HepG2 (cell line): ENCODE measurements around the gene LINC00237.

Source experiments
- ARID2 ChIP-seq: sonication (generic); formaldehyde crosslinking; IDR thresholded peaks from 2 replicates; pipeline ENCODE4 v1.8.1; 2022; ENCODE audit warnings: mild to moderate bottlenecking, missing genetic modification reagents, borderline replicate concordance
- ASH2L ChIP-seq: fragments of 300-600, 200-600 bp; sonication (generic); IDR thresholded peaks from 2 replicates; pipeline ENCODE4 v1.7.0; 2017; ENCODE audit warnings: low read depth, mild to moderate bottlenecking, moderate library complexity, mixed read lengths, low read length; ENCODE audit not compliant: insufficient read length
- ELF1 ChIP-seq: sonication (generic); formaldehyde crosslinking; IDR thresholded peaks from 2 replicates; pipeline ENCODE4 v1.4.0; 2020; ENCODE audit warnings: missing genetic modification reagents
- FOXK2 ChIP-seq: fragments of 450-650 bp; IDR thresholded peaks from 2 replicates; pipeline ENCODE4 v1.6.1; 2016
- MED13 ChIP-seq: sonication (generic); formaldehyde crosslinking; IDR thresholded peaks from 2 replicates; pipeline ENCODE4 v1.5.0; 2020; ENCODE audit warnings: missing genetic modification reagents
- MTA3 ChIP-seq: sonication (generic); formaldehyde crosslinking; IDR thresholded peaks from 2 replicates; pipeline ENCODE4 v1.4.0; 2020; ENCODE audit warnings: missing genetic modification reagents
- NFKBIZ ChIP-seq: IDR thresholded peaks from 2 replicates; pipeline ENCODE4 v1.6.1; 2018; ENCODE audit warnings: missing genetic modification reagents, missing compliant biosample characterization
- POLR2AphosphoS5 ChIP-seq: IDR thresholded peaks from 2 replicates; pipeline ENCODE4 v1.6.1; 2012; ENCODE audit warnings: low read depth, low read length
- RXRA ChIP-seq: sonication (generic); formaldehyde crosslinking; IDR thresholded peaks from 2 replicates; pipeline ENCODE4 v1.5.1; 2020; ENCODE audit warnings: missing genetic modification reagents
- ZNF256 ChIP-seq: sonication (generic); formaldehyde crosslinking; conservative IDR thresholded peaks from 2 replicates; pipeline ENCODE4 v1.4.0; 2020; ENCODE audit warnings: missing genetic modification reagents
- ZNF335 ChIP-seq: sonication (generic); formaldehyde crosslinking; IDR thresholded peaks from 2 replicates; pipeline ENCODE4 v1.4.0; 2020; ENCODE audit warnings: missing genetic modification reagents
- ZNF430 ChIP-seq: sonication (generic); formaldehyde crosslinking; IDR thresholded peaks from 2 replicates; pipeline ENCODE4 v1.9.0; 2021; ENCODE audit warnings: mild to moderate bottlenecking, missing genetic modification reagents
- ZNF737 ChIP-seq: sonication (generic); formaldehyde crosslinking; IDR thresholded peaks from 2 replicates; pipeline ENCODE4 v1.5.0; 2020; ENCODE audit warnings: missing genetic modification reagents, mild to moderate bottlenecking, borderline replicate concordance

GRCh38 chr20:21126581-21126870 is 20.4 kb upstream of the LINC00237 start:
- TF ChIP-seq RXRA (CRISPR knock-in tag) (no peak), ASH2L (no peak), ARID2 (CRISPR knock-in tag) (no peak), MTA3 (CRISPR knock-in tag) (no peak), ZNF430 (CRISPR knock-in tag) (no peak; the same call in 1 of the 2 replicates), FOXK2 (no peak), MED13 (CRISPR knock-in tag) (no peak), ZNF335 (CRISPR knock-in tag) (no peak), POLR2AphosphoS5 (no peak), ELF1 (CRISPR knock-in tag) (no peak), NFKBIZ (no peak), ZNF256 (no peak), ZNF737 (CRISPR knock-in tag) (no peak)
